Measurements from ENCODE around the gene RNF44.
A peak's percentile ranks its signal among the peaks of the same experiment; 100 is the strongest.
"Not testable (repeated sequence)": the region's sequence is repeated elsewhere in the genome, so short reads cannot be mapped to it uniquely, and the experiment has no call there.

The RNF44 gene

GRCh38 chr5:176550937-176551336 is 13.7 kb upstream of the RNF44 start:
- DNase-seq = not testable (repeated sequence)

- DNase-seq = no peak
These were observed 13.2 kb upstream of the RNF44 start for GRCh38 chr5:176550275-176550831.

DNA sequence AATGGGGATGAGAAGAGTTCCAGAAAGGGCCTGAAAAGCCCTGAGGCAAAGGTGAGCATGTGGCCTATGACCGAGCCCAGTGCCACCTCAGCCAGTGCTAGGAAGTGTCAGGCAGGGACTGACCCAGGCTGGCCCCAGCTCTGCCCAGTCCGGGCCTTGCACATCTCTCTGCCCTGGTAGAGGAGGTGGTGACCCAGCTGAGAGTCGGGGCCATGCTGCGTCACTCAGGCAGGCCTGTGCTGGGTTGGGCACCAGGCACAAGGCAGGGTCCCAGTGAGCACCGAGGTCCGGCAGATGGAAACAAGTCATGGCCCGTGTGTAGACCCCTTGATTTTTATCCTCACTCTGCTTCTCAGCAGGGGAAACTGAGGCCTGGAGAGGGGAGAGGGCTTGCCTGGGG is 12.7 kb upstream of the RNF44 start:
- DNase-seq = no peak

DNA sequence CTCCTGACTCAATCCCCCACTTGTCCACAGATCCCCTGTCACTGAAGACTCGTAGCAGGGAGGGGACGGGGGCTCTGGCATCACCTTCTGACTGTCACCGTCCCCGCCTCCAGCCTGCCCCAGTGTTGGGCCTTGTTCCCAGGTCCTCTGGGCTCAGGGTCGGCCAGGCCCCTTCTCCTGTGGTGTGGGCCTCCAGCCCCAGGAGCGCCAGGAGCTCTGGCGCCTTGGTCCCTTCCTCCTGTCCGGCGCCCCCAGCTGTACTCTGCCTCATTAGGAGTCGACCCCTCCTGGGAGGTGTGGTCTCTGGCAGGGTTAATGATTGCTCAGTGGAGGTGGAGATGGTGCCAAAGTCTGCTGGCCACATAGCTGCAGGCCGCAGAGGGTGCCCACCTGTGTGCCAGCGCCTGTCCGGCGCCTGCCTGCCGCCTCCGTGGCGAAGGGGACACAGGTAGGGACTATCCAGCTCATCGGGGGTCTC is 11.8 kb upstream of the RNF44 start, which contains the start of gene CDHR2:
Gene CDHR2, plus strand, starts transcription at position 376 of the 478 bp plus-strand sequence. CDS start 16,011 bp downstream, outside the sequence.
- DNase-seq = no peak

DNA sequence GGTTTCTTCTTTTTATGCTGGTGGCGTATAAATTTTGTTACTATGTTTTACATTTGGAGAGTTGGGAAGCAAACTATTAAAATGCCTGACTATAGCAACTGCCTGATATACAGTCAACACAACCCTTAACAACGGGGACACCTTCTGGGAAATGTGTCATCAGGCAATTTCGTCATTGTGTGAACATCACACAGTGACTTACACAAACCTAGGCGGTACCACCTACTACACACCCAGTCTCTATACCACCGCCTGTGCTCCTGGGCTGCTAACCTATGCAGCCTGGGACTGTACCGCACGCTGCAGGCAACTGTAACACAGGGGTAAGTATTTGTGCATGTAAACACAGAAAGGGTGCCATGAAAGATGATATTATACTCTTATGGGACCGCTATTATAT is 10.6 kb upstream of the RNF44 start:
- DNase-seq = no peak

DNA sequence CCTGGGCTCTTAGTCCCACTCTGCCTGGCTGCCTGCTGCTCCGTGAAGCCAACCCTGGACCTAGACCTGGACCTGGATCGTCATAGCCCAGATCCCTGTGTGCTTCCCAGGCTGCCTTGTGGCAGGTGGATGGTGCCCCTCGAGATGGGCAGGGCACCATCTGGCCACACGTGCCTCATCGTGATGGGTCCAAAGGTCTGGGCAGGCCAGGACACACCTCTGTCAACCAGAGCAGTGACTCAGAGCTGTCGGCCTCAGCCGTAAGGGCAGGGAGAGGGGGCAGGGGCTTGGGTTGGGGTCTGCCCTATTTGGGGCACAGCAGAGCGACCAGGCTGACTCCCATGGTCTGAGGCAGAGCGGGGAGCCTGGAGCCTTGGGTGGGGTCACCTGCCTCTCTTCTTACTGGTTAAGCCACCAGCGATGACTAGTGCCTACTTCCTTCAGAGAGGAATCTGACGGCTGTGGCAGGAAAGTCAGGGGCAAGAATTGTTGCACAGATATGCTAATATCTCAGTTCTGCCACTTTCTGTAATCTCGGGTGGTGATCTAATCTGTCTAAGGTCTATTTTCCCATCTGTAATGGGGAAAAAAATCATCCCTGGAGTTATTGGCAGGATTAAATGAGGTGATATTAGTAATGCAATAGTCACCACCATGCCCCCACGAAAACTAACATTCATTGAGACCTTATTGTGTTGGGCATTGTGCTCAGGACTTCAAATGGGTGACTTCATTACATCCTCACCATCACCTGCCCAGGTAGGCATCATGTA is 8.7 kb upstream of the RNF44 start:
- no peak for DNase-seq

DNA sequence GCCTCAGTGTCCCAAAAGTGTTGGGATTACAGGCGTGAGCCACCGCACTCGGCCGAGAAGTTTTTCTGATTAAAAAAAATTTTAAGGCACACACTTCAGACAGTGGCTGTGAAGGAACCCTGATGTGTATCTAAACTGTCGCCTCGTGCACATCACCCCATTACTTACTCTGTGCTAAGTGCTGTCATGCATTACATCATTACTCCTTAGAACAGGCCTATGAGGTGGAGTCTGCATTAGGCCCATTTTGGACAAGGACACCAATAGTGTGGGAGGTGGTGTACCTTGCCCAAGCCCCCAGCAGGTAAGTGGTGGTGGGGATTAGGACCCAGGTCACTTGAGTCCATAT is 8.2 kb upstream of the RNF44 start:
- DNase-seq = no peak

DNA sequence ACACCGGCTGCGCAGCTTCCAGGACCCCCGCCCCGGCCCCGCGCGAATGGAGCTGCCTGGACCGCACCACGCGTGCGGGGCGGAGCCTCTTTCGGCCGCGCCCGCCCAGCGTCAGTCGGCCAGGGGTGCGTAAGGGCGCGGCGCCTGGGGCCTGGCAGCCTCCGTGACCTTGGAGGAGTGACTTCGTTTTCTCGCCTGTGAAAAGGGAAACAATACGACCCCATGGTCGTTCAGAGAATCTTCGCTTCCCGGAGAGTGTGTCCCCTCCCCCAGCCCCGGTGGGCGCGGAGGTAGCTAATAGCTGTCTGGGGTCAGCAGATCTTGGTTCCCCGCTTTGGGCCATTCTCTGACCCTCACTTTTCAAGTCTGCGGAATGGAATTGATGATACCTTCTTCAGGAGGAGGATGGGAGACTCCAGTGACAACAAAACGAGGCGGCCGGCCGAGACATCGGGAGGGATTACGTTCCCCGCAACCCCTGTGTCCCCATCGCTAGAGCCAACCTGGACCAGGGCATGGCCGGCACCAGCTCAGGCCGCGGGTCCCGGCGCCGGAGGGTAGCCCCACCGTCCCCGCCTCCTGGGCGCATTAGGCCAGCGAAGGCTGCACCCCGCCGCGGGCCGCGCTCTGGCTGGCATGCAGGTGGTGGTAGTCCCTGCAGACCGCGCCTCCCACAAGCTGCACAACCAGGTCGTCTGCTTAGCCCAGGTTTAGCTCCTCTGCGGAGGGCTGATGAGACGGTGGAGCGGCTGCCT is 6.4 kb upstream of the RNF44 start:
- DNase-seq = peak; percentile 55

GRCh38 chr5:176542596-176543427 is 5.6 kb upstream of the RNF44 start:
- no peak for DNase-seq

DNA sequence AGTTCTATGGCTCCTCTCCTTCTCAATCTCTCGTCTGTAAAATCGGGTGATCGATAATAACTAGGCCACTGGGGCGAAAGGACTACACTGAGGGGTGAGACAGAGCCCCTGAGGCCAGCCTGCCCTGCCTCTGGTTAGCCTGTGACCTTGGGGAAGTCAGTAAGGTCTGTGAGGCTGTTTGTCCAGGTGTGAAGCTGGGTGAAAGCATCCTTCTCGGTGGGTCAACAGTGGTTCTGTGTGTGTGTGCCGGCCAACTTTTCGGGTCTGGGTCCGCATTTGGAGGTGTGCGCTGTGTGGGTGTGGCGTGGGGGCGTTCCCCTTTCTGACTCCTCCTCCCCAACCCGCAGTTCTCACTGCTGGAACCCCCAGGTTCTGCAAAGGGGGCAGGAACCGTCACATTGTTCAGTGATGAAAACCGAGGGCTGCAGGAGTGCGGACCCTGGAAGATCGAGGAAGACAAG is 5.0 kb upstream of the RNF44 start:
- peak; percentile 50 for DNase-seq

- DNase-seq = peak; percentile 46
These were observed 4.3 kb upstream of the RNF44 start for GRCh38 chr5:176541338-176542134.

DNA sequence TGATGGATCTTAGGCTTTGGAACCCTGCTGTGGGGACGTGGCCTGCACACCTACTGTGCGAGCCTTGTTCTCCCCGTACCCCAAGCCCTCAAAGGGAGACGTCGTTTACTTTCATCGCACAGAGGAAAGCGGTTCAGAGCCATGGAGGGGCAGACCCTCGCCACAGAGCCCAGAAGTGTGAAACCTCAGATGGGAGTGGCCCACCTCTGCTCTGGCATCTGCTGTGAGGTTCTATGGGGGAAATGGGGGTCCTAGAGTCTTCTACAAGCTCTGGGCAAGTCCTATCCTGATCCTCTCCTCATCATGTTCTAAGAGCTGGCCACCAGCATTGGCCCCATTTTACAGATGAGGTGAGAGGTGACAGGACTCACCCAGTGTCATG is 3.7 kb upstream of the RNF44 start:
- DNase-seq = no peak

GRCh38 chr5:176540476-176540899 is 3.3 kb upstream of the RNF44 start:
- DNase-seq = no peak

GRCh38 chr5:176538989-176539384 is 1.8 kb upstream of the RNF44 start:
- no peak for DNase-seq

- DNase-seq = no peak
These were observed 1.2 kb upstream of the RNF44 start for GRCh38 chr5:176538230-176538988.

DNA sequence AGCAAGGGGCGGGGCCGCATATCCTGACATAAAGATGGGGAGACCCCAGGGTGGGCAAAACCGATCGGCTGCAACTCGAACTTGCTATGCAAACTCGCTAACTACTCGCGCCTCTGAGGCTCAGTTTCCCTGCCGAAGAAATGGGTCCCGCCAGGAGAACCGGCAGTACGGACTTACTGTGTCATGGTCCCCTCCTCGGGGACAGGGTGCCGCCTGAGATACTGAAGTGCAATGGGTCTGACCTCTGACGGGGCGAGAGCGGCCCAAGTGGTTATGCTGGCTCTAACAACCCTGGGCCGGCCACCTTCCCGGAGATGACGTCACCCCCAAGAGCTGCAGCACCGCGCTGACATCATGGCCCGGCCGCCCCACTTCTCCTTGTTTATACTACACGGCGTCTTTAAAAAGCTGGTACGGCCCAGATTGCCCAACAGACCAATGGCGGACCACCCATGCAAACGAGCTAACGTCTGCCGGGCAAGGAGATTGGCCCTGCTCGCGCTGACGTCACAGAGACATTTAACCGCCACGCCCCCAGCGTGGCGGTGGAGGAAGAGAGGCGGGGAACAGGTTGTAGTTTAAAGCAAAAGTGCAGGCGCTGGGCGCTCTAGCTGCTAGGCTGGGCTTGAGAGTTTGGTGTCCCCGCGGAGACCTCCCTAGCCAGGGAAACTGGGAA is 490 bp upstream of the RNF44 start:
- peak; percentile 95 for DNase-seq

DNA sequence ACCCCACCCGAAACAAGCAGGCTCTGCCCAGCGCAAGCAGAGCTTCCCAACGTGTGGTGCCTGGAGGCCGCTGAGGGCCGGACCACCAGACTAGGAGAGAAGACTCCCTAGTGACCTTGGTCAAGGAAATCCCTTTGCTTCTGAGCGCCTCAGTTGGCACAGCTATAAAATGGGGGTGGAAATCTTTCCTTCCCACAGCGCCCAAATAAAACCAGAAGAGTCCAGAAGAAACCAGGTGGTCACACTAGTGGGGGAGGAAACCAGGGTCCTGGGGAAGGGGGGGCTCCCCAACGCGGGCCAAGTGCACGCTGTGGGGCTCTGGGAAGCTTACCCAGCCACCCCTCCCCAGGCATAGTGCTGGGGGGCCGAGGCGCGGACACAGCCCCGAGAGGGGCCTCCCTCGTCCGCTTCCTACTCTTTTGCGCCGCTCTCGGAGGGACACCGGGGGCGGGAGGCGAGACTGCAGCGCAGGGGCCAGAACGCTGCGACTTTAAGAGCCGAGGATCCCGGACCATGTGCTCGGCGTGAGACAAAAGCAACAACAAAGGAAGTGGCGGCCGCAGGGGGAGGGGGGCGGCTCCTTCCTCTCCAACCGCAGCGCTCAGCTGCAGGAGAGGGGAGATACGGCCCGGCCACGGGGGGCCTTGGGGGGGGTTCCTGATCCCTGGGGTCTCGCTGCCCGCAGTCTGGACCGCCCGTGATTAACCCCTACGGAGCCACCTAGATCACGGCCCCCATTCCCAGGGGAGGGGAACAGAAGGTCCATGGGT is 885 bp downstream of the RNF44 start:
- DNase-seq = peak; percentile 64

- no peak for DNase-seq
These were observed 1.5 kb downstream of the RNF44 start for GRCh38 chr5:176535664-176536131.

DNA sequence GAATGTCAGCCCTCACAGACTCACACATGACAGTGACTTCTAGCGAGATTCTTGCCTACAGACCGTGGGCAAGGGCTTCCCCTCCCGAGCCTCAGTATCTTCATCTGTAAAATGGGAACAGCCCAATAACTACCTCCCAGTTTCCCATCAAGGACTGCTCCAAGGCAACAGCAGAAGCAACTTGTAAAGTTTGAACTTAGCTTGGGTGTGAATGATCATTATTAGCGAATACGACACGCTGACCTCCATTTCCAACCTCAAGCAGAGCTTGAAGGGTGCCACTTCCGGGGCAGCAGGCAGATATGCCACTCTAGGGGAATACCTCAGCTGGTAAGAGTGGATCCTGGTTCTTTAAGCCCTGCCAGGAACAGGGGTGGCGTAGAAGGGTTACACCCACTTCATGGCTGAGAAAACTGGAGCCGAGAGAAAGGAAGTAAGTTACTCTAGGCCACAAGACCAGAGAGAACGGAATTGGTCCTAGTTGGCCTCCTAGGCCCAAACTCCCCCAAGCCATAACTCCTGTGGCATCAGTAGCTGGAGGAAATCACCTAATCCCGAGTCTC is 2.0 kb downstream of the RNF44 start:
- DNase-seq = no peak
